Activated CD4-positive, alpha-beta T cell treated with anti-CD3 and anti-CD28 coated beads, Interleukin-2, amount 10 ng/mL, durations not matched to agents 7 days and 5 days (primary cell): ENCODE results near the gene SF3B3. TPM values are rescaled to one million over a fixed set of nuclear protein-coding genes. Genes with fewer than 3 reads are reported as not detected.

Experiments
- CTCF ChIA-PET: fragments of 350-600 bp; sonication (Branson Sonifier 250); formaldehyde crosslinking; loops from one replicate; lab custom pipeline; 2021; ENCODE audit warnings: antibody characterized with exemption; lab: Charles Lee
- POLR2A ChIA-PET: fragments of 350-600 bp; sonication (Branson Sonifier 250); formaldehyde crosslinking; loops from one replicate; lab custom pipeline; 2021; ENCODE audit warnings: antibody characterized with exemption; lab: Charles Lee
- DNase-seq: peaks from one replicate; pipeline ENCODE4 v3.0.0-alpha.2; 2020
- H3K27ac Mint-ChIP-seq: one replicate; pipeline ENCODE4 v1.8.0; 2021; ENCODE audit warnings: mild to moderate bottlenecking, moderate library complexity, mixed read lengths
- H3K27me3 Mint-ChIP-seq: one replicate; pipeline ENCODE4 v1.8.0; 2021; ENCODE audit warnings: mixed read lengths
- H3K36me3 Mint-ChIP-seq: one replicate; pipeline ENCODE4 v1.8.0; 2021; ENCODE audit warnings: low read depth, mixed read lengths
- H3K4me1 Mint-ChIP-seq: one replicate; pipeline ENCODE4 v1.8.0; 2021; ENCODE audit warnings: mixed read lengths
- H3K4me3 Mint-ChIP-seq: one replicate; pipeline ENCODE4 v1.8.0; 2021; ENCODE audit warnings: mild to moderate bottlenecking, moderate library complexity, mixed read lengths
- H3K9me3 Mint-ChIP-seq: one replicate; pipeline ENCODE4 v1.8.0; 2021; ENCODE audit warnings: mixed read lengths
- total RNA-seq, 2 experiments: library from RNA; stranded (reverse); gene quantifications; one replicate each; pipeline ENCODE4 v1.2.3, GENCODE V29; 2021

SF3B3 gene
- 100 to 1,000 TPM; 369 to 376 TPM for total RNA-seq

GRCh38 chr16:70523743-70524398 is at the start of gene SF3B3:
Gene SF3B3 (plus strand): TSS chr16:70523816. CDS start chr16:70526657, 2,841 bp downstream.
- peaks cover 55% of the 10 kb centered on the region for H3K36me3 Mint-ChIP-seq
- ChIA-PET CTCF (interaction anchor here (0.6 to 2.0 kb wide), 5 partner anchors 9 to 272 kb away, joined by 3 to 7 read pairs (median 3); partner anchors contain the start of gene EXOSC6), POLR2A (interaction anchor here (0.5 to 1.2 kb wide), 4 partner anchors 71 to 235 kb away, joined by 3 to 4 read pairs (median 4); partner anchors contain the start of gene DDX19A)
- H3K4me1 Mint-ChIP-seq: peaks cover 52% of the 10 kb centered on the region
- no peaks in the 10 kb centered on the region for H3K27me3 Mint-ChIP-seq
- DNase-seq: peak; percentile 78
- H3K4me3 Mint-ChIP-seq: peak within 1 kb of the TSS; percentile 87
- peak within 1 kb of the TSS; percentile 97 for H3K27ac Mint-ChIP-seq
- no peaks in the 10 kb centered on the region for H3K9me3 Mint-ChIP-seq

- Mint-ChIP-seq H3K9me3 (no peaks in the 10 kb centered on the region), H3K4me3 (no peak overlapping the region), H3K36me3 (peaks cover 2% of the 10 kb centered on the region), H3K27me3 (no peaks in the 10 kb centered on the region), H3K27ac (no peak overlapping the region), H3K4me1 (peaks cover 21% of the 10 kb centered on the region)
- no peak for DNase-seq
- ChIA-PET CTCF (interaction anchor here (1.1 to 1.6 kb wide), 2 partner anchors 25 to 92 kb away, joined by 3 read pairs; no protein-coding TSS in a partner anchor), POLR2A (no interaction called here)
These were observed 49.1 kb upstream of the SF3B3 start for GRCh38 chr16:70474320-70475053.

GRCh38 chr16:70475054-70475871 is 48.4 kb upstream of the SF3B3 start:
- CTCF ChIA-PET: interaction anchor here (1.1 kb wide), 1 partner anchor 26 kb away, joined by 3 read pairs; no protein-coding TSS in a partner anchor
- H3K36me3 Mint-ChIP-seq: peaks cover 2% of the 10 kb centered on the region
- H3K4me1 Mint-ChIP-seq: peaks cover 21% of the 10 kb centered on the region
- no peak overlapping the region for H3K4me3 Mint-ChIP-seq
- POLR2A ChIA-PET: no interaction called here
- no peaks in the 10 kb centered on the region for H3K27me3 Mint-ChIP-seq
- peak overlapping the region; percentile 36 for H3K27ac Mint-ChIP-seq
- no peaks in the 10 kb centered on the region for H3K9me3 Mint-ChIP-seq
- DNase-seq: no peak

GRCh38 chr16:70476272-70477020 is 47.2 kb upstream of the SF3B3 start:
- peak overlapping the region; percentile 84 for H3K27ac Mint-ChIP-seq
- no peaks in the 10 kb centered on the region for H3K27me3 Mint-ChIP-seq
- peak; percentile 24 for DNase-seq
- peaks cover 21% of the 10 kb centered on the region for H3K4me1 Mint-ChIP-seq
- POLR2A ChIA-PET: interaction anchor here (0.6 to 1.0 kb wide), 2 partner anchors 49 to 113 kb away, joined by 3 read pairs; no protein-coding TSS in a partner anchor
- CTCF ChIA-PET: interaction anchor here (2.7 kb wide), 2 partner anchors 17 to 82 kb away, joined by 7 to 8 read pairs; no protein-coding TSS in a partner anchor
- peaks cover 2% of the 10 kb centered on the region for H3K36me3 Mint-ChIP-seq
- no peak overlapping the region for H3K4me3 Mint-ChIP-seq
- no peaks in the 10 kb centered on the region for H3K9me3 Mint-ChIP-seq

GRCh38 chr16:70478169-70478568 is 45.4 kb upstream of the SF3B3 start:
- POLR2A ChIA-PET: no interaction called here
- CTCF ChIA-PET: interaction anchor here (0.5 to 3.0 kb wide), 5 partner anchors 9 to 83 kb away, joined by 3 to 14 read pairs (median 7); no protein-coding TSS in a partner anchor
- H3K4me1 Mint-ChIP-seq: peaks cover 21% of the 10 kb centered on the region
- no peaks in the 10 kb centered on the region for H3K9me3 Mint-ChIP-seq
- H3K27ac Mint-ChIP-seq: peak overlapping the region; percentile 28
- H3K36me3 Mint-ChIP-seq: peaks cover 7% of the 10 kb centered on the region
- DNase-seq: no peak
- no peak overlapping the region for H3K4me3 Mint-ChIP-seq
- H3K27me3 Mint-ChIP-seq: no peaks in the 10 kb centered on the region

GRCh38 chr16:70478912-70479341 is 44.7 kb upstream of the SF3B3 start:
- DNase-seq: no peak
- Mint-ChIP-seq H3K9me3 (no peaks in the 10 kb centered on the region), H3K4me1 (peaks cover 21% of the 10 kb centered on the region), H3K36me3 (peaks cover 14% of the 10 kb centered on the region), H3K27ac (no peak overlapping the region), H3K4me3 (no peak overlapping the region), H3K27me3 (no peaks in the 10 kb centered on the region)
- POLR2A ChIA-PET: no interaction called here
- CTCF ChIA-PET: interaction anchor here (1.4 to 3.0 kb wide), 4 partner anchors 9 to 84 kb away, joined by 4 to 14 read pairs (median 8); no protein-coding TSS in a partner anchor

GRCh38 chr16:70480127-70481105 is 43.2 kb upstream of the SF3B3 start:
- ChIA-PET POLR2A (no interaction called here), CTCF (interaction anchor here (1.5 to 3.0 kb wide), 2 partner anchors 9 to 11 kb away, joined by 4 to 14 read pairs; no protein-coding TSS in a partner anchor)
- Mint-ChIP-seq H3K9me3 (no peaks in the 10 kb centered on the region), H3K27ac (no peak overlapping the region), H3K27me3 (no peaks in the 10 kb centered on the region), H3K4me1 (peaks cover 21% of the 10 kb centered on the region), H3K4me3 (no peak overlapping the region), H3K36me3 (peaks cover 14% of the 10 kb centered on the region)
- no peak for DNase-seq

GRCh38 chr16:70481929-70482536 is 41.6 kb upstream of the SF3B3 start:
- Mint-ChIP-seq H3K4me1 (peaks cover 10% of the 10 kb centered on the region), H3K9me3 (no peaks in the 10 kb centered on the region), H3K4me3 (no peak overlapping the region), H3K27me3 (no peaks in the 10 kb centered on the region), H3K36me3 (peaks cover 20% of the 10 kb centered on the region), H3K27ac (no peak overlapping the region)
- DNase-seq: no peak
- POLR2A ChIA-PET: no interaction called here
- CTCF ChIA-PET: interaction anchor here (1.5 kb wide), 1 partner anchor 8 kb away, joined by 4 read pairs; no protein-coding TSS in a partner anchor

- CTCF ChIA-PET: interaction anchor here (1.1 kb wide), 1 partner anchor 39 kb away, joined by 5 read pairs; no protein-coding TSS in a partner anchor
These were observed 41.0 kb upstream of the SF3B3 start for GRCh38 chr16:70482624-70483023.

GRCh38 chr16:70483426-70483825 is 40.2 kb upstream of the SF3B3 start:
- ChIA-PET CTCF (interaction anchor here (0.6 to 1.5 kb wide), 7 partner anchors 11 to 157 kb away, joined by 3 to 5 read pairs (median 3); no protein-coding TSS in a partner anchor), POLR2A (no interaction called here)
- no peak for DNase-seq
- Mint-ChIP-seq H3K36me3 (peaks cover 18% of the 10 kb centered on the region), H3K9me3 (no peaks in the 10 kb centered on the region), H3K4me3 (no peak overlapping the region), H3K27ac (no peak overlapping the region), H3K27me3 (no peaks in the 10 kb centered on the region), H3K4me1 (peaks cover 3% of the 10 kb centered on the region)

More at GRCh38 chr16:70482624-70483023, 41.0 kb upstream of the SF3B3 start:
- Mint-ChIP-seq H3K36me3 (peaks cover 18% of the 10 kb centered on the region), H3K9me3 (no peaks in the 10 kb centered on the region), H3K27ac (no peak overlapping the region), H3K4me1 (peaks cover 8% of the 10 kb centered on the region), H3K4me3 (no peak overlapping the region), H3K27me3 (no peaks in the 10 kb centered on the region)
- POLR2A ChIA-PET: no interaction called here
- DNase-seq: no peak
